Parathyroid adenoma (tissue), 2 donors: ENCODE results near the gene FABP6.
A peak's percentile ranks its signal among the peaks of the same experiment; 100 is the strongest.
"Not testable (repeated sequence)": the region's sequence is repeated elsewhere in the genome, so short reads cannot be mapped to it uniquely, and the experiment has no call there.

Source experiments
- H2AFZ ChIP-seq: fragments of 300-600 bp; sonication (generic); one replicate; pipeline ENCODE4 v1.7.0; 2017; ENCODE audit warnings: antibody characterized with exemption, mild to moderate bottlenecking
- H3K27ac ChIP-seq: fragments of 300-600 bp; sonication (generic); one replicate; pipeline ENCODE4 v1.7.0; 2017
- H3K27me3 ChIP-seq: fragments of 300-600 bp; sonication (generic); one replicate; pipeline ENCODE4 v1.7.0; 2017; ENCODE audit warnings: low read length; ENCODE audit not compliant: control insufficient read depth, insufficient read depth
- H3K36me3 ChIP-seq: fragments of 300-600 bp; sonication (generic); one replicate; pipeline ENCODE4 v1.7.0; 2017; ENCODE audit warnings: low read length; ENCODE audit not compliant: control insufficient read depth, insufficient read depth
- H3K4me1 ChIP-seq: fragments of 300-600 bp; sonication (generic); one replicate; pipeline ENCODE4 v1.7.0; 2017; ENCODE audit warnings: control low read depth
- H3K4me2 ChIP-seq: fragments of 300-600 bp; sonication (generic); one replicate; pipeline ENCODE4 v1.7.0; 2017; ENCODE audit warnings: low read length
- H3K4me3 ChIP-seq: fragments of 300-600 bp; sonication (generic); one replicate; pipeline ENCODE4 v1.7.0; 2017; ENCODE audit warnings: low read depth, low read length
- H3K79me2 ChIP-seq: fragments of 300-600 bp; sonication (generic); one replicate; pipeline ENCODE4 v1.7.0; 2017; ENCODE audit warnings: control low read depth
- H3K9ac ChIP-seq: fragments of 300-600 bp; sonication (generic); one replicate; pipeline ENCODE4 v1.7.0; 2017; ENCODE audit warnings: mild to moderate bottlenecking
- H3K9me3 ChIP-seq: fragments of 300-600 bp; sonication (generic); one replicate; pipeline ENCODE4 v1.7.0; 2017; ENCODE audit warnings: low read length; ENCODE audit not compliant: control insufficient read depth
- TF ChIP-seq, protein P1 (sequence below): fragments of 300-600 bp; sonication (generic); IDR thresholded peaks from one replicate; pipeline ENCODE4 v1.7.0; 2017; ENCODE audit warnings: antibody characterized with exemption, mild to moderate bottlenecking
- donor health status: primary hyperparathyroidism.

FABP6 gene

GRCh38 chr5:160237571-160238093, 8.3 kb downstream of the FABP6 start:
- H2AFZ ChIP-seq, result no peak overlapping the region
- H3K9me3 ChIP-seq, result no peaks in the 10 kb centered on the region
- H3K27ac ChIP-seq, result no peak overlapping the region
- no peaks in the 10 kb centered on the region for H3K36me3 ChIP-seq
- H3K9ac ChIP-seq, result no peak overlapping the region
- no peak overlapping the region for H3K4me3 ChIP-seq
- H3K4me2 ChIP-seq, result no peak overlapping the region
- TF ChIP-seq, protein P1, sequence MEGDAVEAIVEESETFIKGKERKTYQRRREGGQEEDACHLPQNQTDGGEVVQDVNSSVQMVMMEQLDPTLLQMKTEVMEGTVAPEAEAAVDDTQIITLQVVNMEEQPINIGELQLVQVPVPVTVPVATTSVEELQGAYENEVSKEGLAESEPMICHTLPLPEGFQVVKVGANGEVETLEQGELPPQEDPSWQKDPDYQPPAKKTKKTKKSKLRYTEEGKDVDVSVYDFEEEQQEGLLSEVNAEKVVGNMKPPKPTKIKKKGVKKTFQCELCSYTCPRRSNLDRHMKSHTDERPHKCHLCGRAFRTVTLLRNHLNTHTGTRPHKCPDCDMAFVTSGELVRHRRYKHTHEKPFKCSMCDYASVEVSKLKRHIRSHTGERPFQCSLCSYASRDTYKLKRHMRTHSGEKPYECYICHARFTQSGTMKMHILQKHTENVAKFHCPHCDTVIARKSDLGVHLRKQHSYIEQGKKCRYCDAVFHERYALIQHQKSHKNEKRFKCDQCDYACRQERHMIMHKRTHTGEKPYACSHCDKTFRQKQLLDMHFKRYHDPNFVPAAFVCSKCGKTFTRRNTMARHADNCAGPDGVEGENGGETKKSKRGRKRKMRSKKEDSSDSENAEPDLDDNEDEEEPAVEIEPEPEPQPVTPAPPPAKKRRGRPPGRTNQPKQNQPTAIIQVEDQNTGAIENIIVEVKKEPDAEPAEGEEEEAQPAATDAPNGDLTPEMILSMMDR, result no peak
- H3K27me3 ChIP-seq, result no peaks in the 10 kb centered on the region
- H3K79me2 ChIP-seq, result no peaks in the 10 kb centered on the region
- H3K4me1 ChIP-seq, result peaks cover 6% of the 10 kb centered on the region

- Histone ChIP-seq H3K79me2 (no peaks in the 10 kb centered on the region), H3K27me3 (no peaks in the 10 kb centered on the region), H3K4me3 (no peak overlapping the region), H2AFZ (peak overlapping the region; percentile 50), H3K27ac (no peak overlapping the region), H3K4me2 (no peak overlapping the region), H3K36me3 (no peaks in the 10 kb centered on the region), H3K9me3 (no peaks in the 10 kb centered on the region), H3K4me1 (peaks cover 6% of the 10 kb centered on the region), H3K9ac (no peak overlapping the region)
- TF ChIP-seq, protein P1, result no peak
Observed at GRCh38 chr5:160240350-160240749, 11.0 kb downstream of the FABP6 start.

GRCh38 chr5:160242145-160242544, 12.8 kb downstream of the FABP6 start:
- H3K9me3 ChIP-seq, result no peaks in the 10 kb centered on the region
- TF ChIP-seq, protein P1, result no peak
- no peaks in the 10 kb centered on the region for H3K36me3 ChIP-seq
- no peak overlapping the region for H3K4me2 ChIP-seq
- no peak overlapping the region for H3K9ac ChIP-seq
- no peaks in the 10 kb centered on the region for H3K27me3 ChIP-seq
- no peak overlapping the region for H2AFZ ChIP-seq
- no peaks in the 10 kb centered on the region for H3K79me2 ChIP-seq
- peaks cover 6% of the 10 kb centered on the region for H3K4me1 ChIP-seq
- H3K27ac ChIP-seq, result no peak overlapping the region
- no peak overlapping the region for H3K4me3 ChIP-seq

- no peaks in the 10 kb centered on the region for H3K9me3 ChIP-seq
- H3K79me2 ChIP-seq, result no peaks in the 10 kb centered on the region
- no peak overlapping the region for H3K4me2 ChIP-seq
- H3K9ac ChIP-seq, result no peak overlapping the region
- H2AFZ ChIP-seq, result no peak overlapping the region
- no peak overlapping the region for H3K4me3 ChIP-seq
- H3K27me3 ChIP-seq, result no peaks in the 10 kb centered on the region
- TF ChIP-seq, protein P1, result no peak
- no peaks in the 10 kb centered on the region for H3K36me3 ChIP-seq
- H3K27ac ChIP-seq, result no peak overlapping the region
- no peaks in the 10 kb centered on the region for H3K4me1 ChIP-seq
Observed at GRCh38 chr5:160245506-160246086, 16.3 kb downstream of the FABP6 start.

DNA sequence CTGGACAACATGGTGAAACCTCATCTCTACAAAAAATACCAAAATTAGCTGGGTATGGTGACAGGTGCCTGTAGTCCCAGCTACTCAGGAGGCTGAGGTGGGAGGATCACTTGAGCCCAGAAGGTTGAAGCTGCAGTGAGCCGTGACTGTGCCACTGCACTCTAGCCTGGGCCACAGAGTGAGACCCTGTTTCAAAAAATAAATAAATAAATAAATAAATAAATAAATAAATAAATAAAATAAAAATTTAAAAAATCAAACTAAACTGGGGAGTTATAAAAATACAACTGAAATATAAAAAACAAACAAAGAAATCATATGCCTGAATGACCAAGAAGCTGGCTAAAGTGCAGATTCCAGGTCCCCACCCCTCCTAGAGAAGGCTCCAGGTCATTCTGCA, 20.3 kb downstream of the FABP6 start:
- not testable (repeated sequence) for H3K27ac ChIP-seq, H3K9ac ChIP-seq, H3K4me1 ChIP-seq, H3K79me2 ChIP-seq, H3K4me3 ChIP-seq, H3K27me3 ChIP-seq, H3K4me2 ChIP-seq, H3K36me3 ChIP-seq, H3K9me3 ChIP-seq, H2AFZ ChIP-seq
